ENCODE measurements around the gene SLC26A11. TPM values are rescaled to one million over a fixed set of nuclear protein-coding genes. Genes with fewer than 3 reads are reported as not detected.

SLC26A11 gene
- total RNA-seq, 4 donors from 2014 or later: 2.6 to 3.3 (median 3.1) TPM

- no peak for TF ChIP-seq CTCF (IDR thresholded peaks at IDR 0.05 in 4 of 5, conservative IDR thresholded peaks at IDR 0.05 in 1 of 5)
- Histone ChIP-seq H3K9me3 (no peaks in the 10 kb centered on the region), H3K4me1 (peaks cover 13 to 26% of the 10 kb centered on the region in 2 donors), H3K36me3 (no peaks in the 10 kb centered on the region), H3K4me3 (no peak overlapping the region), H3K27me3 (no peaks in the 10 kb centered on the region), H3K27ac (no peak overlapping the region)
- intact Hi-C loops (cut with DNase I; ENCODE audit: low total_unique reads): no loop called here
- ATAC-seq (no peak), DNase-seq (no peak)
- in situ Hi-C loops (cut with MboI; ENCODE audit: low sequenced_read_pairs in 4 of 4): no loop called here
Observed at GRCh38 chr17:80281516-80281915, 61.3 kb downstream of the SLC26A11 start.

- no peak for TF ChIP-seq POLR2A (IDR thresholded peaks at IDR 0.05)
- TF ChIP-seq CTCF (IDR thresholded peaks at IDR 0.05 in 4 of 5, conservative IDR thresholded peaks at IDR 0.05 in 1 of 5): no peak
- DNase-seq (no peak), ATAC-seq (no peak)
- in situ Hi-C loops (cut with MboI; ENCODE audit: low sequenced_read_pairs in 4 of 4): no loop called here
- Histone ChIP-seq H3K9me3 (no peaks in the 10 kb centered on the region), H3K27ac (no peak overlapping the region), H3K4me3 (no peak overlapping the region), H3K36me3 (peaks cover 0 to 9% of the 10 kb centered on the region in 2 donors), H3K4me1 (peaks cover 4 to 18% of the 10 kb centered on the region in 2 donors), H3K27me3 (no peaks in the 10 kb centered on the region)
- intact Hi-C loops (cut with DNase I; ENCODE audit: low total_unique reads): no loop called here
Observed at GRCh38 chr17:80283116-80283852, 63.1 kb downstream of the SLC26A11 start.

GRCh38 chr17:80284631-80285030 is 64.4 kb downstream of the SLC26A11 start:
- DNase-seq: no peak
- H3K4me3 ChIP-seq: no peak overlapping the region
- H3K4me1 ChIP-seq: peaks cover 0 to 8% of the 10 kb centered on the region in 2 donors
- in situ Hi-C loops (cut with MboI; ENCODE audit: low sequenced_read_pairs in 4 of 4) (no loop called here), intact Hi-C loops (cut with DNase I; ENCODE audit: low total_unique reads) (no loop called here)
- peaks cover 0 to 22% of the 10 kb centered on the region in 2 donors for H3K36me3 ChIP-seq
- no peaks in the 10 kb centered on the region for H3K9me3 ChIP-seq
- no peaks in the 10 kb centered on the region for H3K27me3 ChIP-seq
- ATAC-seq: no peak
- H3K27ac ChIP-seq: no peak overlapping the region
- no peak for TF ChIP-seq CTCF (IDR thresholded peaks at IDR 0.05 in 4 of 5, conservative IDR thresholded peaks at IDR 0.05 in 1 of 5)
- no peak for TF ChIP-seq POLR2A (IDR thresholded peaks at IDR 0.05)

GRCh38 chr17:80285237-80285920 is 65.2 kb downstream of the SLC26A11 start:
- in situ Hi-C loops (cut with MboI; ENCODE audit: low sequenced_read_pairs in 4 of 4) (no loop called here), intact Hi-C loops (cut with DNase I; ENCODE audit: low total_unique reads) (no loop called here)
- ATAC-seq: no peak
- Histone ChIP-seq H3K4me1 (peaks cover 0 to 8% of the 10 kb centered on the region in 2 donors), H3K27ac (no peak overlapping the region), H3K9me3 (no peaks in the 10 kb centered on the region), H3K27me3 (no peaks in the 10 kb centered on the region), H3K36me3 (peaks cover 0 to 30% of the 10 kb centered on the region in 2 donors), H3K4me3 (no peak overlapping the region)
- DNase-seq: no peak
- TF ChIP-seq POLR2A (IDR thresholded peaks at IDR 0.05) (no peak), CTCF (IDR thresholded peaks at IDR 0.05 in 4 of 5, conservative IDR thresholded peaks at IDR 0.05 in 1 of 5) (no peak)

All from gastrocnemius medialis (tissue), 4 donors.